K562 (cell line): ENCODE measurements around the gene PPT2. TPM values are rescaled to one million over a fixed set of nuclear protein-coding genes. Genes with fewer than 3 reads are reported as not detected.
A peak's percentile ranks its signal among the peaks of the same experiment; 100 is the strongest.

Source experiments
- ATAC-seq: fragments of 200-7000 bp; cut with Tn5 transposase; 3 replicates; pipeline ENCODE4 v1.9.1; 2020; ENCODE audit warnings: moderate library complexity
- BruUV-seq: library from RNA; stranded (reverse); fragments of 400-500 nt; replicated peaks from 2 replicates; lab custom pipeline; 2021; lab: Mats Ljungman, UMichigan
- CTCF ChIA-PET: fragments of 300-600 bp; formaldehyde crosslinking; extraction: SDS; loops from one replicate; lab custom pipeline; 2021; ENCODE audit warnings: low intra/inter-chr PET ratio; lab: Yijun Ruan, JAX
- POLR2A ChIA-PET: fragments of 300-600, 350-650 bp; sonication (Branson Sonifier 250); formaldehyde crosslinking; extraction: SDS; loops from one replicate; lab custom pipeline; 2021; ENCODE audit warnings: antibody characterized with exemption, inconsistent platforms; lab: Yijun Ruan, JAX
- DNase-seq, 4 experiments: peaks; one replicate each; pipeline versions ENCODE4 v3.0.0 to v3.0.0-alpha.2; 2011 to 2018; ENCODE audit warnings: low spot score in 3 of 4, mixed read lengths in 3 of 4; ENCODE audit errors: extremely low read depth in 1 of 4
- FAIRE-seq: peaks from 2 replicates; lab custom pipeline; 2011; peaks lifted over from hg19 to GRCh38; lab: Jason Lieb, UNC
- H2AFZ ChIP-seq: 2 replicates; pipeline ENCODE4 v1.6.0; 2011; ENCODE audit warnings: low read depth, low read length, control low read depth, inconsistent platforms
- H3K27ac ChIP-seq: fragments of 200-600 bp; 3 replicates; pipeline ENCODE4 v1.8.0; 2011; ENCODE audit warnings: low read depth, mild to moderate bottlenecking, control low read depth, inconsistent platforms, low read length, moderate library complexity, mixed read lengths; ENCODE audit errors: extremely low read depth
- H3K27me3 ChIP-seq, 2 experiments: fragments of 300-600 bp in 1 of 2; 2 replicates in 1 of 2; 3 replicates in 1 of 2; pipeline versions ENCODE4 v1.6.0 to v1.8.0; 2011; ENCODE audit warnings: inconsistent platforms in 2 of 2, low read length in 2 of 2, mild to moderate bottlenecking in 1 of 2, mixed read lengths in 1 of 2, moderate library complexity in 1 of 2; ENCODE audit not compliant: control insufficient read depth in 2 of 2, insufficient read depth in 2 of 2
- H3K36me3 ChIP-seq: fragments of 300-600 bp; 3 replicates; pipeline ENCODE4 v1.8.0; 2011; ENCODE audit warnings: mild to moderate bottlenecking, low read length, inconsistent platforms; ENCODE audit not compliant: control insufficient read depth, insufficient read depth
- H3K4me1 ChIP-seq, 2 experiments: fragments of 200-600 bp in 1 of 2; replicated peaks in 1 of 2; 2 replicates in 1 of 2; 3 replicates in 1 of 2; pipeline versions ENCODE4 v1.5.1 to v1.8.0; 2011; ENCODE audit warnings: inconsistent platforms in 2 of 2, low read length in 2 of 2, mild to moderate bottlenecking in 1 of 2, mixed read lengths in 1 of 2, moderate library complexity in 1 of 2; ENCODE audit not compliant: control insufficient read depth in 2 of 2, insufficient read depth in 2 of 2
- H3K4me2 ChIP-seq: 2 replicates; pipeline ENCODE4 v1.6.1; 2011; ENCODE audit warnings: low read length, control low read depth, inconsistent platforms, mixed read lengths; ENCODE audit not compliant: insufficient read depth
- H3K4me3 ChIP-seq: fragments of 200-600 bp; sonication (generic), shearing (Covaris generic); 2 replicates; pipeline ENCODE4 v1.5.1; 2016; ENCODE audit warnings: control low read depth, inconsistent platforms
- H3K79me2 ChIP-seq: fragments of 200-600 bp; 3 replicates; pipeline ENCODE4 v1.8.0; 2011; ENCODE audit warnings: low read length, inconsistent platforms; ENCODE audit not compliant: control insufficient read depth, insufficient read depth
- H3K9ac ChIP-seq, 2 experiments: 2 replicates each; pipeline versions ENCODE4 v1.6.0 to v1.6.1; 2011; ENCODE audit warnings: low read depth in 2 of 2, low read length in 2 of 2, control low read depth in 1 of 2, inconsistent platforms in 1 of 2, mild to moderate bottlenecking in 1 of 2, mixed read lengths in 1 of 2; ENCODE audit not compliant: insufficient read depth in 1 of 2
- H3K9me1 ChIP-seq: one replicate; pipeline ENCODE4 v1.6.0; 2011; ENCODE audit warnings: inconsistent platforms, mild to moderate bottlenecking, low read length, moderate library complexity; ENCODE audit not compliant: control insufficient read depth, insufficient read depth
- H3K9me3 ChIP-seq: replicated peaks from 2 replicates; pipeline ENCODE4 v1.5.1; 2011; ENCODE audit warnings: low read depth, low read length, inconsistent platforms; ENCODE audit not compliant: control insufficient read depth, insufficient read depth
- H4K20me1 ChIP-seq: replicated peaks from 2 replicates; pipeline ENCODE4 v1.6.1; 2011; ENCODE audit warnings: low read length, inconsistent platforms, mixed read lengths; ENCODE audit not compliant: control insufficient read depth, insufficient read depth
- C11orf30 ChIP-seq: fragments of 450-650 bp; IDR thresholded peaks from 2 replicates; pipeline ENCODE4 v1.6.1; 2016; ENCODE audit warnings: low read depth, mild to moderate bottlenecking
- CREB1 ChIP-seq, 2 experiments: sonication (generic) in 1 of 2; formaldehyde crosslinking in 1 of 2; IDR thresholded peaks; 2 replicates each; pipeline versions ENCODE4 v1.6.1 to v1.8.0; 2012 to 2022; ENCODE audit warnings: inconsistent platforms in 1 of 2, mild to moderate bottlenecking in 1 of 2, missing genetic modification reagents in 1 of 2, moderate library complexity in 1 of 2
- ELK3 ChIP-seq: fragments of 450-650 bp; formaldehyde crosslinking; IDR thresholded peaks from 2 replicates; pipeline ENCODE4 v1.4.0; 2020; ENCODE audit warnings: mild to moderate bottlenecking
- FOXP1 ChIP-seq: sonication (generic); formaldehyde crosslinking; IDR thresholded peaks from 2 replicates; pipeline ENCODE4 v1.8.0; 2022; ENCODE audit warnings: mild to moderate bottlenecking, missing genetic modification reagents
- HINFP ChIP-seq: fragments of 450-650 bp; conservative IDR thresholded peaks from 2 replicates; pipeline ENCODE4 v1.6.1; 2016; ENCODE audit warnings: missing genetic modification characterization, low read depth, mild to moderate bottlenecking, control low read depth, missing compliant biosample characterization
- KAT7 ChIP-seq: sonication (generic); formaldehyde crosslinking; IDR thresholded peaks from 2 replicates; pipeline ENCODE4 v1.8.0; 2022; ENCODE audit warnings: missing genetic modification reagents, mild to moderate bottlenecking, borderline replicate concordance
- MITF ChIP-seq: IDR thresholded peaks from 2 replicates; pipeline ENCODE4 v1.6.1; 2014; ENCODE audit warnings: antibody characterized with exemption
- RBM25 ChIP-seq: fragments of 200-400 bp; formaldehyde crosslinking; IDR thresholded peaks from 2 replicates; pipeline ENCODE4 v1.6.1; 2018; ENCODE audit warnings: low read length, low read depth, moderate library complexity; ENCODE audit not compliant: severe bottlenecking
- TBP ChIP-seq: optimal IDR thresholded peaks from 2 replicates; pipeline ENCODE3; 2011; ENCODE audit warnings: low read depth, low read length, improper control_type of control experiment
- YBX1 ChIP-seq: fragments of 450-650 bp; IDR thresholded peaks from 2 replicates; pipeline ENCODE4 v1.7.1; 2016; ENCODE audit warnings: mild to moderate bottlenecking
- ZFX ChIP-seq: sonication (generic); formaldehyde crosslinking; IDR thresholded peaks from 2 replicates; pipeline ENCODE4 v1.8.0; 2022; ENCODE audit warnings: mild to moderate bottlenecking, missing genetic modification reagents, moderate library complexity
- ZNF212 ChIP-seq: fragments of 450-650 bp; formaldehyde crosslinking; IDR thresholded peaks from 2 replicates; pipeline ENCODE4 v1.4.0; 2020; ENCODE audit warnings: mild to moderate bottlenecking
- ZNF511 ChIP-seq: sonication (generic); formaldehyde crosslinking; IDR thresholded peaks from 2 replicates; pipeline ENCODE4 v1.8.0; 2022; ENCODE audit warnings: mild to moderate bottlenecking, missing genetic modification reagents
- ZNF764 ChIP-seq: fragments of 250-450 bp; sonication (Bioruptor Pico); IDR thresholded peaks from 2 replicates; pipeline ENCODE4 v1.4.0; 2020; ENCODE audit warnings: low read depth, mild to moderate bottlenecking, moderate library complexity
- WGBS: fragments of 100-300 bp; shearing (Covaris generic); methylation state at CpG from one replicate; pipeline ENCODE4 v1.1.6; 2016; ENCODE audit warnings: low coverage, mixed read lengths; ENCODE audit not compliant: insufficient coverage; ENCODE audit errors: missing lambda C conversion rate; 5-methylcytosine and 5-hydroxymethylcytosine counted together
- in situ Hi-C: fragments of 300-500 bp; cut with MboI; formaldehyde crosslinking; loops from 4 replicates; pipeline ENCODE4 v1.15.0; 2018; ENCODE audit warnings: inconsistent platforms, mixed read lengths
- intact Hi-C: fragments of 100-400 bp; cut with micrococcal nuclease; formaldehyde crosslinking; loops from 2 replicates; pipeline ENCODE4 v1.14.2; 2022
- polyA plus RNA-seq, 8 experiments: library from polyadenylated mRNA; depleted of rRNA in 4 of 8; stranded (reverse) in 5 of 8; unstranded in 3 of 8; fragments of >200 nt; fragmentation: Nextera tagmentation in 2 of 8; fragmentation: Illumina TruSeq in 1 of 8; extraction: Ambion mirVana in 2 of 8; extraction: Trizol in 1 of 8; gene quantifications; 2 replicates each; pipeline versions ENCODE4 v1.2.1 to v1.2.3, GENCODE V29; 2011 to 2014; ENCODE audit warnings: inconsistent platforms in 1 of 8, missing spikeins in 1 of 8
- total RNA-seq, 7 experiments: library from RNA; depleted of rRNA in 6 of 7; stranded (reverse); fragments of >200 nt in 6 of 7; fragmentation: Illumina TruSeq in 2 of 7; extraction: Trizol in 2 of 7; gene quantifications; 2 replicates each; pipeline versions ENCODE4 v1.2.1 to v1.2.3, GENCODE V29; 2011 to 2021; ENCODE audit warnings: low replicate concordance in 1 of 7

The PPT2 gene
- total and polyA plus RNA-seq, 9 of the 15 experiments (the other 6 are each of a cell fraction or from before 2014, with no cell fraction given): 27.4 to 98.8 (median 69.9) TPM

- peak; percentile 89 for TF ChIP-seq HINFP (tag)
- TF ChIP-seq ZFX: no peak
- TF ChIP-seq ZNF212: no peak
Measured at GRCh38 chr6:32195652-32195901, 41.6 kb downstream of the PPT2 start (continued).

- POLR2A ChIA-PET: interaction anchor here (0.6 to 2.1 kb wide), 19 partner anchors 7 to 1076 kb away, joined by 3 to 23 read pairs (median 3); partner anchors contain the start of genes FKBPL, RNF5, RPS18 and VPS52
- no peaks in the 10 kb centered on the region for H3K9me3 ChIP-seq
- in situ Hi-C loops (no loop called here), intact Hi-C loops (loop anchor here (1.0 to 10.0 kb wide), 8 partner anchors 20 to 776 kb away; partner anchors contain the start of genes AGPAT1, FKBPL, PPT2 and ZBTB12)
- peak overlapping the region; percentile 97 for H3K9ac ChIP-seq
- no peaks in the 10 kb centered on the region; a peak in 1 of 5 replicates for H3K27me3 ChIP-seq
- H3K4me1 ChIP-seq: peaks cover 56 to 59% of the 10 kb centered on the region in 2 experiments
- peak; percentile 73 to 90 (median 78) for DNase-seq
- H2AFZ ChIP-seq: peak overlapping the region; percentile 84
- H3K36me3 ChIP-seq: no peaks in the 10 kb centered on the region
- H3K9me1 ChIP-seq: no peaks in the 10 kb centered on the region
- WGBS: under 1% methylated on average over 58 of the region's 58 CpGs
- peak; percentile 72 for FAIRE-seq
- peak overlapping the region; percentile 63 for H3K4me3 ChIP-seq
- H3K27ac ChIP-seq: peak overlapping the region; percentile 97
- peak; percentile 86 for ATAC-seq
- BruUV-seq: TSS peak; percentile 96
- CTCF ChIA-PET: interaction anchor here (0.7 kb wide), 1 partner anchor 77 kb away, joined by 4 read pairs; no protein-coding TSS in a partner anchor
- no peaks in the 10 kb centered on the region for H4K20me1 ChIP-seq
- peaks cover 26% of the 10 kb centered on the region for H3K79me2 ChIP-seq
- peak overlapping the region; percentile 95 for H3K4me2 ChIP-seq
- peak; percentile 99 for TF ChIP-seq C11orf30
- no peak for TF ChIP-seq ZNF764 (CRISPR knock-in tag)
- TF ChIP-seq KAT7: 0 out of 2 replicates have a peak, but pooled peaks have one; percentile 92
- TF ChIP-seq CREB1 (IDR thresholded peaks at IDR 0.05): peak; percentile 99
- peak; percentile 99 for TF ChIP-seq CREB1 (CRISPR knock-in tag; IDR thresholded peaks at IDR 0.05)
- no peak for TF ChIP-seq YBX1
- TF ChIP-seq MITF: 0 out of 2 replicates have a peak, but pooled peaks have one; percentile 43
- TF ChIP-seq TBP: peak; percentile 74
- TF ChIP-seq ZNF511 (CRISPR knock-in tag): peak; percentile 65; the same call in 1 of the 2 replicates
- no peak for TF ChIP-seq ELK3
- TF ChIP-seq FOXP1 (CRISPR knock-in tag): peak; percentile 74
- no peak for TF ChIP-seq RBM25
Measured at GRCh38 chr6:32195902-32196681, 42.2 kb downstream of the PPT2 start.
